GM19023 (cell line): ENCODE results near the gene NEURL2.
"Not testable (repeated sequence)": the region's sequence is repeated elsewhere in the genome, so short reads cannot be mapped to it uniquely, and the experiment has no call there.

ENCODE experiments used
- ATAC-seq: cut with Tn5 transposase; IDR thresholded peaks from one replicate; pipeline ENCODE4 v1.9.1; 2021; ENCODE audit warnings: mild to moderate bottlenecking, moderate library complexity; ENCODE audit not compliant: unreplicated experiment

The NEURL2 gene

DNA sequence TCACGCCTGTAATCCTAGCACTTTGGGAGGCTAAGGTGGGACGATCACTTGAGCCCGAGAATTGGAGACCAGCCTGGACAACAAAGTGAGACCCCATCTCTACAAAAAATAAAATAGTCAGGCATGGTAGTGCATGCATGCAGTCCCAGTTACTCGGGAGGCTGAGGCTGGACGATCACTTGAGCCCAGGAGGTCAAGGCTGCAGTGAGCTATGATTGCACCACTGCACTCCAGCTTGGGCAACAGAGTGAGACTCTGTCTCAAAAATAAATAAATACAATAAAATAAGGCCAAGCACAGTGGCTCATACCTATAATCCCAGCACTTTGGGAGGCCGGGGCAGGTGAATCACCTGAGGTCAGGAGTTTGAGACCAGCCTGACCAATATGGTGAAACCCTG lies 10.3 kb upstream of the NEURL2 start:
- not testable (repeated sequence) for ATAC-seq

DNA sequence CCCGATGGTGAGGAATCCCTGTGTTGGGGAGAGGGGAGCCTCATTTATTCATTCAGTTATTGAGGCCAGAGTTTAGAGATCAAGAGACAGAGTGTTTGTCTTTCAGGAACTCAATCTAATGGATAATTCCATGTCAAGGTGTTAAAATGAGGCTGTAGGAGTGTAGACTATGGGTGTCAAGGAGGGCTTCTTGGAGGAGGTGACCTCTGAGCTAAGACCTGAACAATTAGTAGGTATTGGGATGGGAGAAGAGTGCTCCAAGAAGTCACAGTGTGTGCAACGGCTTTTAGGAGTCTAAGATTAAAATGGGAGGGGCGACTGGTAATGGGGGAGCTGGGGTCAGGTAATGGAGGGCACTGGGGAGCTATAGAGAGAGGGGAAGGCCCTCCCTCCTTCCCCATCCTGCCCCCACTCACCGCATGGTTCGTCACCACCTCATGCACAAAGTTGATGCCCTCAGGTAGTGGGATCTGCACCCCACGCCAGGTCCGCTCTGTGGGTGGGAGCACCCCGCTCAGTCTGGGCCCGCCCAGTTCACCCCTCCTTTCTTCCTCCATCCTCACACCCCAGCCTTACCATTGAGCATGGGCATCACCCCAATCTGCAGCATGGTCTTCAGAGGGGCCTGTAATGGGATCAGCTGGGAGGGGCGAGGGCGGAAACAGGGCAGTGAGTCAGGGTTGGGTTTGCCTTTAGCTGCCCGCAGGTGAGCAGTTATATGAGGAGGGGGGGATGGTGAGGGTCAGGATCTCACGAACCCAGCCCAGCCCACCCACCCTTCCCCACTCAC lies 8.2 kb upstream of the NEURL2 start:
- ATAC-seq = no peak

DNA sequence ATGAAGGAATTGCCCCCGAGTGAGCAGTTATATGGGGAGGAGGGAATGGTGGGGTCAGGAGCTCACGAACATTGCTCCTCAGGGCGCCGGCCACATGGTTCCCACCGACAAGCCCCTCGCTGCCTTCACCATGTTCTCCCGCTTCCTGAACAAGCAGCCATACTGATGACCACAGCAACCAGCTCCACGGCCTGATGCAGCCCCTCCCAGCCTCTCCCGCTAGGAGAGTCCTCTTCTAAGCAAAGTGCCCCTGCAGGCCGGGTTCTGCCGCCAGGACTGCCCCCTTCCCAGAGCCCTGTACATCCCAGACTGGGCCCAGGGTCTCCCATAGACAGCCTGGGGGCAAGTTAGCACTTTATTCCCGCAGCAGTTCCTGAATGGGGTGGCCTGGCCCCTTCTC lies 7.3 kb upstream of the NEURL2 start:
- ATAC-seq = no peak

DNA sequence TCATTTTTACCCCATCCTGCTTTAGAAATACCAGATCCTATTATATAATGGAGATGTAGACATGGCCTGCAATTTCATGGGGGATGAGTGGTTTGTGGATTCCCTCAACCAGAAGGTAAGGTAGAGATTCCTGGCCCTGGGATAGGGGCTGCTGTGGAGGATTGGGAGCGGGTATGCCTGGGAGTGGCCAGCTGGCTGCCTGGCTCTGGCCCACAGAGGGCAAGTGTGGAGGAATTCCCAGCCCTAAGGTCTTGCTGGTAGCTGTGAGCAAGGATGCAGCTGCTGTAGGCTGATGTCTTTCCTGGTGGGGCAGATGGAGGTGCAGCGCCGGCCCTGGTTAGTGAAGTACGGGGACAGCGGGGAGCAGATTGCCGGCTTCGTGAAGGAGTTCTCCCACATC lies 6.7 kb upstream of the NEURL2 start:
- ATAC-seq = no peak

GRCh38 chr20:45897289-45897688 lies 6.3 kb upstream of the NEURL2 start:
- no peak for ATAC-seq

DNA sequence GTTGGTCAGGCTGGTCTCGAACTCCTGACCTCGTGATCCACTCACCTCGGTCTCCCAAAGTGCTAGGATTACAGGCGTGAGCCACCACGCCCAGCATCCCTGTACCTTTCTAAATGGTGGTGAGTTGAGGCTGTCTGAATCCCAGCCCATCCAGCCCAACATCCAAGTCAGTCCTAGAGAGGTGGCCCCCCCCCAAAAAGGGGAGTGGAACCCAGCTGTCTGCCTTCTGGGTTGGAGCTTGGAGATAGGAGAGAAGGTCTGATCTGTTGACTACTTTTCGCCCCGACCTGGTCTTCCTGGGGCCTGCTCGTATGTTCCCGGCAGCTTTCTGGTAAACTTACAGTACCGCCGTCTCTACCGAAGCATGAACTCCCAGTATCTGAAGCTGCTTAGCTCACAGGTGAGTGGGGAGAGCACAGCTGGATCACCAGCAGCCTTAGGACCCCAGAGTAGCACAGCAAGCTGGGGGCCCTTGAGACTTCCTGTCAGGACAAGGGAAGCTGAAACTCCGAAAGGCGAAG lies 5.7 kb upstream of the NEURL2 start:
- no peak for ATAC-seq

GRCh38 chr20:45894797-45895196 lies 3.8 kb upstream of the NEURL2 start:
- ATAC-seq = no peak

DNA sequence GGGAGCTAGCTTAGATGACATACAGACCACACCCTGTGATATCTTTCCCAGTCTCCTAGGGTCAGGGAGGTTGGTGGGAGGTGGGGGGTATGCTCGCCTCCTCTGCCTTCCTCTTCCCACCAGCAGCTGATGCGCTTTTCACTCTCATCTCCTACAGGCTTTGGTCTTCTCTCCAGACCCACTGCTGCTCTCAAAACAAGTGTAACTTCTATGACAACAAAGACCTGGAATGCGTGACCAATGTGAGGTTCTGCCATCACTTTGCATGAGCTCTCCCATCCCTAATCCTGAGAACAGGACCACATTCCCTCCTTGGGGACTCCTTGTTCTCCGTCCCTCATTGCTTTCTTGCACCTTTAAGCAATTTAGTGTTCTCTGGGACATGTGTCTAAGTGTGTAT lies 2.8 kb upstream of the NEURL2 start:
- no peak for ATAC-seq

GRCh38 chr20:45892828-45893500 lies 2.0 kb upstream of the NEURL2 start:
- ATAC-seq = no peak

DNA sequence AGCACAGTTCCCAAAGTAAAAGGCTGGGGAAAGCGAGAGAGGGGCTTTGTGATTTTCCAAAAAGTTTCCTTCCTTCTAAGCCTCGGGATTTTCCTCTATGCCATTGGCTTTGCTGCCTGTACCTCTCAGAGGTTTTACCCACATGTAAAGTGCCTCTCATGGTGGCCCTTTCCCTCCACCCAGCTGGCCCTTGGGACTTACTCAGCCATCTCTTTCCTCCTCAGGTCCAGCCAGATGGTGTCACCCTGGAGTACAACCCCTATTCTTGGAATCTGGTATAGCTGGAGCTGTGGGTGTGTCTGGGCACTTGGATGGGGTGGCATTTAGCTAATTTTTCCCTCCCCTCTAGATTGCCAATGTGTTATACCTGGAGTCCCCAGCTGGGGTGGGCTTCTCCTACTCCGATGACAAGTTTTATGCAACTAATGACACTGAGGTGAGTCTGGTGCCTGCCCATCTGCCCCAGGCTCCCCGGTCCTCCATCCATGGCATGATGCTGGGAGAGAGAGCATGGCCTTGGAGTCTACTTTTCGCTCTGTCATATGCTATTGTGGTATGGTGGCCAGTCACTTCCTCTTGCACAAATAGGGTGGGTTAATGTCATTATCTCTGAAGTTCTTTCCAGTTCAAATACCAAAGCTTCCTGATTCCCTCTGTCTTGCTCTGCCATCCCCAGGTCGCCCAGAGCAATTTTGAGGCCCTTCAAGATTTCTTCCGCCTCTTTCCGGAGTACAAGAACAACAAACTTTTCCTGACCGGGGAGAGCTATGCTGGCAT lies 1.2 kb upstream of the NEURL2 start:
- ATAC-seq = no peak

DNA sequence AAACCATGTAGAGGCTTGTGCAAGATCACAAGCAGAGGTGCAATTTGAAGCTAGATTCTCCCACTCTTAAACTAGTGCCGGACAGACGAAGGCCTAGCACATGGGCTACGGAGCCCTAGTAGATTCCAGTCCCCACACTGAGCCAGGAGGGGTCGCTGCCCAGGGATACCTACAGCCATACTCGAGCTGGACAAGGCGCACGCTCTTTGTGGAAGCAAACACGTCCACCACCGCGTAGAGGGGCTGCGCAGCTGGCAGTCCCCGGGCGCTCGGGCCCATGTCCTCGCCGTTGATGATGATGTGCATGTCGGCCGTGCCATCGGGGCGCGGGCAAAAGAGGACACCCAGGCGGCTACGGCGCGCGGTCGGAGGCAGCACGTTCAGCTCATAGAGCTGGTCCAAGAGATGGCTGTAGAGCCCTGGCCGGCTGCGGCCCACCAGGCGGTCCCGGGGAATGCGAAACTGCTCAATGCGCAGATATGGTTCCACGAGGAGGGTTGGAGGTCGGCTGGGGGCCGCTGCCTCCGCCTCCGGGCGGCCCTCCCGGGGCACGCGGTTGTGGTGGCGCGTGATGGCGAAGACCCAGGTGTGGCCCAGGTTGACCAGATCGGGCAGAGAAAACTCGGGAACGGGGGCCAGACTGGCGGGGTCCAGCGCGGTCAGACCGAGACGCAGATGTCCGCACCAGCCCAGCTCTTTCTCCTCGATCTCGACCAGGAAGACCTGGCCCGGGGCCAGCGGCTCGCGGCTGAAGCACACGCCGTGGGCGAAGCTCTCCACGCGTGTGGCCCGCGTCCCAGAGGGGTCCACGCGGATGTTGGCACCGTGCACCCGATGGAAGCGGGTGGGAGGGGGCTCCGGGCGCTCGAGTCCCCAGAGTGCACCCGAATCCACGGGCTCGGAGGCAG lies 677 bp downstream of the NEURL2 start:
- peak; percentile 19 for ATAC-seq

- ATAC-seq = no peak
Measured at GRCh38 chr20:45888681-45889080, 2.3 kb downstream of the NEURL2 start.

DNA sequence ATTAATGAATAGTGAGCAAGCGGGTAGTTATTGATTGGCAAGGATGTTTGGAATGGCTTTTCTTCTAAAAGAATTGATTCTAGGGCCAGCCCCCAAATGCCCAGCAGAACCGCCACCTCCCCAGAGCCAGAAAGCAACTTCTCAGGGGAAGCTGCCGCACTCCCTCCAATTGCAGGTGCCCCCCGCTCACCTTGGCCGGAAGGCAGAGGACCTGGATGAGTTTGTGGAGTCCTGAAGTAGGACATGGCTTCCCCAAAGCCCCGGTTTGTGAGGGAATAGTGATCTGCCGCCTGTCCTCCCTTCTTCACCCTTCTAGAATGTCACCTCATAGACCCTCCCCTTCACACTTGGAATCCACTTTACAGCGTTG lies 3.7 kb downstream of the NEURL2 start, which contains the start of gene SPATA25:
SPATA25 (minus strand) TSS at position 277 of the 370 bp plus-strand sequence; CDS start at position 245, 32 bp downstream.
- ATAC-seq = no peak

DNA sequence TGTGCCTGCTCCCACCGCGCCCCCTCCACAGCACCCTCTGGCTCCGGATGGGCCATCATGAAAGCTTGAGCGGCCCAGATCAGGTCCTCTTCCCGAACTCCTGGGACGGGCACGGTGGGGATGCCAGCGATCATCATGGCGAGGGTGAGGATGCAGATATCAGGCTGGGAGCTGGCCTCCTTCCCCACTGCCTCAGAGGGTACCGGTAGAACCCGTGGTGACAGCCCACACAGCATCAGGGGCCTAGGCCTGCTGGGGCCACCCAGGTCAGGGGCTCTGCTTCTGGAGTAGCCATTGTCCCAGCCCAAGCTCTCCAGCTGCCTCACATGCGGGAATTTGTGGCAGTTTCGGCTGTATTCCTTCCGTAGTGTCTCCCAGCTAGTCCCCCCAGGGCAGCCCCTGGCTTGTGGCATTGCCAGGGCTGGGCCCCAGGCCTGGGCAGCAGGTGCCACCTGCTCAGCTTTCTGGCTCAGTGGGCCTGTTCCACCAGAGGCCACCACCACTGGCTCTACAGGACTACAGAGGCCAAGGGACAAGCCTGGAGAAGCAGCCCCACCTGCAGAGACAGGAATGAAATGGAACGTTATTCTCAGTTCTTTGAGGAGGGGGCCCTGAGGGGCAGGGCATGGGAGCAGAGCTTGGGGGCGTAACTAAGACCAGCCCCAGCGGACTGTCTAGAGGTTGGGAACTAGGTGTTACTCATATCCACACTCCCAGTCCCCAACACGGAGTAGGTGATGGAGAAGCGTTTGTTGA lies 4.2 kb downstream of the NEURL2 start:
- ATAC-seq = no peak

DNA sequence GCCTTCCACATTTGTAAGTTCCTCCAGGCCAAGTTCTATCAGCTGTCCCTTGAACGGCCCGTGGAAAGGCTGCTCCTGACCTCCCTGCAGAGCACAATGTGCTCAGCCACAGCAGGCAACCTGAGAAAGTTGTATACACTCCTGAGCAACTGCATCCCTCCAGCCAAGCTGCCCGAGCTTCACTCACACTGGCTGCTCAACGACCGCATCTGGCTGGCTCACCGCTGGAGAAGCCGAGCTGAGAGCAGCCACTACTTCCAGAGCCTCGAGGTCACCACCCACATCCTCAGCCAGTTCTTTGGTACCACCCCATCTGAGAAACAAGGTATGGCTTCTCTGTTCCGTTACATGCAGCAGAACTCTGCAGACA lies 7.9 kb downstream of the NEURL2 start:
- no peak for ATAC-seq

DNA sequence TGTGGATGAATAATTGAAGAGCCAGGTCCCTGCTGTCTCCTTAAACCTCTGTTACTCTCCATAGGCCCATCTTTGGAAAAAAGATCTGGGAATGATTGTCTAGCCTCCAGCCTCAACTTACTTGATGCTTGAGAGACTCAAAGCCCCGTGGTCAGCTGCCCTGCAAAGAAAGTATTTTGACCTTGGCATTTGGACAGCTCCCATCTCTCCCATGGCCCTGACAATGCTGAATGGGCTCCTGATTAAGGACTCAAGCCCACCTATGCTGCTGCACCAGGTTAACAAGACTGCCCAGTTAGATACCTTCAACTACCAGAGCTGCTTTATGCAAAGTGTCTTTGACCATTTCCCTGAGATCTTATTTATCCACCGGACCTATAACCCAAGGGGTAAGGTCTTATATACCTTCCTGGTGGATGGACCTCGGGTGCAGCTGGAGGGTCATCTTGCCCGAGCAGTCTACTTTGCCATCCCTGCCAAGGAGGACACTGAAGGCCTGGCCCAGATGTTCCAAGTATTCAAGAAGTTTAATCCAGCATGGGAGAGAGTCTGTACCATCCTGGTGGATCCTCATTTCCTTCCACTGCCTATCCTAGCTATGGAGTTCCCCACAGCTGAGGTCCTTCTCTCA lies 8.4 kb downstream of the NEURL2 start:
- ATAC-seq = no peak

DNA sequence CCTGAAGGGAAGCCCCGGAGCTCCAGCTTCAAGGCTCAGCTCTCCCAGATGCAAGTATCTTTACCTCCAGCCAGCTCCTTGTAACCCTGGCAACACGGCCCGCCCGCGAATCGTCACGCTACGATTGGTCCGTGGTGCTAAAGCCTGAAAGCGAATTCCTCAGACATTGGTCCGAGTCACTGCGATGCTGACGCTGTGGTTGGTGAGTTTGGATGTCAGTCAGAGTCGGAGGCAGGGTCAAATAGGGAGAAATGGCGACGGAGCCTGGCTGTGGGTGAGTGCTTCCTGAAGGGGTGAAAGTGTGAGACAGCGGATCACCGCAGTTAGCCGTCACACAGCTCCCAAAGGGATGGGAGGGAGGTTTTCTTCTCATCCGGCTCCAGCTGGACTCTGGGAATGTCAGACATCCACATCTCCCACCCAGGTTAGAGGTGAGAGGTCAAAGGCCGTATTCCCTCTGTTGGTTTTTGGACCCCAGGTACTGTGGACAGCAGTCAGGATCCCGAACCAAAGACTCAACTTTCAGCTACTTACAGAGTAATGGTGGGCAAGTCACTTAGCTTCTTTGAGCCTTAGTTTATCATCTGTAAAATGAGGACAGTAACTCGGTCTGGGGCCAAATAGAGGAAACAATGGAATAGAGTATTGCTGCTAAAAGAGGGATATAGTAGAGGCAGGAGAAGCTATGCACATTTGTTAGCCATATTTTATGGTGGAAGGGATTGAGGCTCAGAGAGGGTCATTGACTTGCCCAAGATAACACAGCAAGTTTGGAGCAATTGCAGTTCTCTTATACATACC lies 9.8 kb downstream of the NEURL2 start, which contains the start of gene ZSWIM1:
ZSWIM1 (plus strand) TSS at position 240 of the 801 bp plus-strand sequence. CDS start 1,366 bp downstream, outside the sequence.
- ATAC-seq = peak; percentile 98

- ATAC-seq = no peak
Measured at GRCh38 chr20:45878076-45878761, 12.8 kb downstream of the NEURL2 start.
